Measurements from ENCODE around the gene SLC8A1. TPM values are rescaled to one million over a fixed set of nuclear protein-coding genes. Genes with fewer than 3 reads are reported as not detected.

SLC8A1 gene
- total RNA-seq, 1 donor = 82.9 TPM

DNA sequence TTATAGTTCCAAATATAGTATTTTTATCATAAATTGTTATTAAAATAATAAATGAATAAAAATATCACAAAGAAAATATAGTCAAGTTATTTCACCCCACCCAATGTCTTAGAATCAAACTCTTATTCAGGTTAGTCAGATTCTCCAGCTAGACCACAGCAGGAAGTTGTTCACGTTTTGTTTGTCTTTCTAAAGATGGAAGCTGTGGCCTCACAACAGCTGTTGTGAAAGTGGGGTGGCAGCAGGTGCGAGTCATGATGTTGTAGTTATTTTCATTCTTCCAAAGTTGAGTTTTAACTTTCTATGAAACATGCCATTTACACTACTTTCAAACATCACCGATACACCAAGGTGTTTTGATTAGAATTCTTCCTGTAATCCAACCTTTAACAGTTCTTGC is 272.9 kb downstream of the SLC8A1 start:
- TF ChIP-seq CTCF (IDR thresholded peaks at IDR 0.05; ENCODE audit: extremely low read depth, low read depth, low read length) = no peak
- no peaks in the 10 kb centered on the region for H4K20me1 ChIP-seq (ENCODE audit: insufficient read depth, low read length)
- no peak for DNase-seq (ENCODE audit: insufficient read length, low spot score, missing footprints)
- H3K4me1 ChIP-seq (ENCODE audit: insufficient read depth, low read length) = peaks cover 5% of the 10 kb centered on the region
- no peaks in the 10 kb centered on the region for H3K27me3 ChIP-seq (ENCODE audit: insufficient read depth, low read length)
- H2AFZ ChIP-seq (ENCODE audit: low read length) = no peak overlapping the region
- H3K27ac ChIP-seq (ENCODE audit: low read depth, low read length) = no peak overlapping the region
- peaks cover 7% of the 10 kb centered on the region for H3K36me3 ChIP-seq (ENCODE audit: insufficient read depth, low read length)
- no peak overlapping the region for H3K4me2 ChIP-seq (ENCODE audit: insufficient read depth, low read length)
- H3K4me3 ChIP-seq (ENCODE audit: insufficient read depth, low read length) = no peak overlapping the region
- H3K79me2 ChIP-seq (ENCODE audit: insufficient read depth, low read length) = no peaks in the 10 kb centered on the region
- no peaks in the 10 kb centered on the region for H3K9me3 ChIP-seq (ENCODE audit: low read depth, low read length)

DNA sequence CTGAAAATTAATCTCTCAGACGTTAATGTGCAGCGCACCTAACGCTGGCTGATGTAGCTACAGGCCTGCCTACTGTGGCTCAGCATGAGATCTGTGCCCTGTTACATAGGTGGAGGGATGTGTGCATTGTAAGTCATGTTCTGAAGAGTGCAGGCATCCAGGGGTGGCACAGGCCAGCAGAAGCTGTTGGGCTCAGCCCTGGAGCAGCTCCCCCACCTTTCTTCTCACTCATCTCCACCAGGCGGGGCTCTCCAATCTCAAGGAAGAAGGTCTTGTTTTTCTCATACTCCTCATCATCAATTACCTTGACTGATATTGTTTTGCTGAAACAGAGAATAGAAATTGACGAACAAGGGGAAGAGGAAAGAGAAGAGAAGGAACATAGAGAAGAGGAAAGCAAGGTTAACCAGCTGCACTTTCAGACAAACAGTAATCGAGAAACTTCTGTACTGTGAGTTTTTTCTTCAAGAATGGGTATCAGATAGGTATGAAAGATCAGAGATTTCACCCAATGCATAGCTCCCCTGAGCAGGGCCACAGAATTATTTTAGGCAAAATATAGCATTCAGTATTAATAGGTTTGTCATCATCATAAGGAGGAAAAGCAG is 273.6 kb downstream of the SLC8A1 start:
- no peak overlapping the region for H3K27ac ChIP-seq (ENCODE audit: low read depth, low read length)
- peaks cover 7% of the 10 kb centered on the region for H3K4me1 ChIP-seq (ENCODE audit: insufficient read depth, low read length)
- peak; percentile 71 for DNase-seq (ENCODE audit: insufficient read length, low spot score, missing footprints)
- no peaks in the 10 kb centered on the region for H3K9me3 ChIP-seq (ENCODE audit: low read depth, low read length)
- H3K4me3 ChIP-seq (ENCODE audit: insufficient read depth, low read length) = no peak overlapping the region
- peaks cover 7% of the 10 kb centered on the region for H3K36me3 ChIP-seq (ENCODE audit: insufficient read depth, low read length)
- no peaks in the 10 kb centered on the region for H3K27me3 ChIP-seq (ENCODE audit: insufficient read depth, low read length)
- no peaks in the 10 kb centered on the region for H3K79me2 ChIP-seq (ENCODE audit: insufficient read depth, low read length)
- H3K4me2 ChIP-seq (ENCODE audit: insufficient read depth, low read length) = no peak overlapping the region
- no peaks in the 10 kb centered on the region for H4K20me1 ChIP-seq (ENCODE audit: insufficient read depth, low read length)
- no peak for TF ChIP-seq CTCF (IDR thresholded peaks at IDR 0.05; ENCODE audit: extremely low read depth, low read depth, low read length)
- H2AFZ ChIP-seq (ENCODE audit: low read length) = no peak overlapping the region

GRCh38 chr2:40177366-40177765 is 274.5 kb downstream of the SLC8A1 start:
- no peak for TF ChIP-seq CTCF (IDR thresholded peaks at IDR 0.05; ENCODE audit: extremely low read depth, low read depth, low read length)
- DNase-seq (ENCODE audit: insufficient read length, low spot score, missing footprints) = no peak
- H3K27me3 ChIP-seq (ENCODE audit: insufficient read depth, low read length) = no peaks in the 10 kb centered on the region
- no peak overlapping the region for H2AFZ ChIP-seq (ENCODE audit: low read length)
- H3K4me1 ChIP-seq (ENCODE audit: insufficient read depth, low read length) = peaks cover 11% of the 10 kb centered on the region
- H3K79me2 ChIP-seq (ENCODE audit: insufficient read depth, low read length) = no peaks in the 10 kb centered on the region
- H3K4me3 ChIP-seq (ENCODE audit: insufficient read depth, low read length) = no peak overlapping the region
- H3K27ac ChIP-seq (ENCODE audit: low read depth, low read length) = no peak overlapping the region
- H4K20me1 ChIP-seq (ENCODE audit: insufficient read depth, low read length) = no peaks in the 10 kb centered on the region
- peaks cover 7% of the 10 kb centered on the region for H3K36me3 ChIP-seq (ENCODE audit: insufficient read depth, low read length)
- no peaks in the 10 kb centered on the region for H3K9me3 ChIP-seq (ENCODE audit: low read depth, low read length)
- no peak overlapping the region for H3K4me2 ChIP-seq (ENCODE audit: insufficient read depth, low read length)

- H3K4me3 ChIP-seq (ENCODE audit: insufficient read depth, low read length) = no peak overlapping the region
- H3K36me3 ChIP-seq (ENCODE audit: insufficient read depth, low read length) = peaks cover 7% of the 10 kb centered on the region
- no peak overlapping the region for H3K27ac ChIP-seq (ENCODE audit: low read depth, low read length)
- no peaks in the 10 kb centered on the region for H3K9me3 ChIP-seq (ENCODE audit: low read depth, low read length)
- no peak overlapping the region for H3K4me2 ChIP-seq (ENCODE audit: insufficient read depth, low read length)
- peak; percentile 73 for DNase-seq (ENCODE audit: insufficient read length, low spot score, missing footprints)
- no peaks in the 10 kb centered on the region for H4K20me1 ChIP-seq (ENCODE audit: insufficient read depth, low read length)
- no peak overlapping the region for H2AFZ ChIP-seq (ENCODE audit: low read length)
- TF ChIP-seq CTCF (IDR thresholded peaks at IDR 0.05; ENCODE audit: extremely low read depth, low read depth, low read length) = no peak
- no peaks in the 10 kb centered on the region for H3K79me2 ChIP-seq (ENCODE audit: insufficient read depth, low read length)
- H3K27me3 ChIP-seq (ENCODE audit: insufficient read depth, low read length) = no peaks in the 10 kb centered on the region
- H3K4me1 ChIP-seq (ENCODE audit: insufficient read depth, low read length) = peaks cover 10% of the 10 kb centered on the region
These were observed 278.6 kb downstream of the SLC8A1 start for GRCh38 chr2:40173276-40173675.

Measured in osteoblast (primary cell).